ENCODE results near the gene OR51B2.
"Not testable (repeated sequence)": the region's sequence is repeated elsewhere in the genome, so short reads cannot be mapped to it uniquely, and the experiment has no call there.

DNA sequence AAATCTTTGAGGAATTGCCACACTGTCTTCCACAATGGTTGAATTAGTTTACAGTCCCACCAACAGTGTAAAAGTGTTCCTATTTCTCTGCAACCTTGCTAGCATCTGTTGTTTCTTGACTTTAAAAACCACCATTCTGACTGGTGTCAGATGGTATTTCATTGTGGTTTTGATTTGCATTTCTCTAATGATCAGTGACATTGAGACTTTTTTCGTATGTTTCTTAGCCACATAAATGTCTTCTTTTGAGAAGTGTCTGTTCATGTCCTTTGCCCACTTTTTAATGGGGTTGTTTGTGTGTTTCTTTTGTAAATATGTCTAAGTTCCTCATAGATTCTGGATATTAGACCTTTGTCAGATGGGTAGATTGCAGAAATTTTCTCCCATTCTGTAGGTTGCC, 13.2 kb upstream of the OR51B2 start:
- not testable (repeated sequence) for TF ChIP-seq ZFX (IDR thresholded peaks at IDR 0.05; ENCODE audit: borderline replicate concordance); CTCF (IDR thresholded peaks at IDR 0.05)
